Stimulated activated CD4-positive, alpha-beta T cell treated with anti-CD3 and anti-CD28 coated beads, TNF-alpha, amount 100 ng/mL, for 48 hours (primary cell): Measurements from ENCODE around the gene GNPNAT1.
A peak's percentile ranks its signal among the peaks of the same experiment; 100 is the strongest.
"Not testable (repeated sequence)": the region's sequence is repeated elsewhere in the genome, so short reads cannot be mapped to it uniquely, and the experiment has no call there.

Experiments
- DNase-seq, 3 donors: peaks; one replicate each; pipeline ENCODE4 v3.0.0-alpha.2; 2020; ENCODE audit warnings: low read depth in 3 of 3

GNPNAT1 gene

GRCh38 chr14:52790011-52790755 lies 1.2 kb downstream of the GNPNAT1 start:
- DNase-seq, result no peak

DNA sequence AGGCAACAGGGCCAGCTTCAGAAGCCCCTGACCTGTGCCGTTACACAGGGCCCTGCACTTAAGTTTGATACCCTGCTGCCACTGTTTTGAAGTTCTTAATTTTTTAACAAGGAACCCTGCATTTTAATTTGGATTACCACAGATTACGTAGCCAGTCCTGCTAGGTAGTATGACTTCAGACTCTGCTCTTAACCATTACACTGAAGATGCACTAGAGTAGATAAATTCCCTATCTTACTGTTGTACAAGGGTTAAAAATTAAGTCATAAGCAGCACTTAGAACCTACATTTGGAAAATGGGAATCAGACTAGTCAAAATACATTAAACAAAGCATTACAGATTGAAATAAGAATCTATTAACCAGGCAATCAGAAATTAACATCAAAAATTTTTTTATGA lies 2.3 kb downstream of the GNPNAT1 start:
- no peak for DNase-seq

DNA sequence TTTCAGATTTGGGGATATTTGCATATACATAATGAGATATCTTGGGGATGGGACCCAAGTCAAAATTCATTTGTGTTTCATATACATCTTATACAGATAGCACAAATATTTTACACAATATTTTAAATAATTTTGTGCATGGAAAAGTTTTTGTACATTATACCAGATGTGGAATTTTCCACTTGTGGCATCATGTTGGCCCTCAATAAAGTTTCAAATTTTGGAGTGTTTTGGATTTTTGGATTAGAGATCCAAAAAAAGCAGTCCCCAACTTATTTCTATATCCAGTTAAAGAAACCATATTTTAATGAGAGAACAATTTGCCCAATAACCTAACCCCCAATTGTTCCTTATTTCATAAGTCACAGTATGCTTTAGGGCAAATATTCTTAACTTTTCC lies 4.5 kb downstream of the GNPNAT1 start:
- no peak for DNase-seq

GRCh38 chr14:52783206-52783605 lies 8.2 kb downstream of the GNPNAT1 start:
- no peak for DNase-seq

GRCh38 chr14:52781629-52782028 lies 9.8 kb downstream of the GNPNAT1 start:
- DNase-seq, result no peak

- no peak for DNase-seq
These were observed 10.5 kb downstream of the GNPNAT1 start for GRCh38 chr14:52780893-52781292.

- no peak for DNase-seq
These were observed 12.7 kb downstream of the GNPNAT1 start for GRCh38 chr14:52778702-52779101.

- no peak for DNase-seq
These were observed 14.6 kb downstream of the GNPNAT1 start for GRCh38 chr14:52776816-52777215.

- no peak for DNase-seq
These were observed 21.5 kb downstream of the GNPNAT1 start for GRCh38 chr14:52769887-52770286.

DNA sequence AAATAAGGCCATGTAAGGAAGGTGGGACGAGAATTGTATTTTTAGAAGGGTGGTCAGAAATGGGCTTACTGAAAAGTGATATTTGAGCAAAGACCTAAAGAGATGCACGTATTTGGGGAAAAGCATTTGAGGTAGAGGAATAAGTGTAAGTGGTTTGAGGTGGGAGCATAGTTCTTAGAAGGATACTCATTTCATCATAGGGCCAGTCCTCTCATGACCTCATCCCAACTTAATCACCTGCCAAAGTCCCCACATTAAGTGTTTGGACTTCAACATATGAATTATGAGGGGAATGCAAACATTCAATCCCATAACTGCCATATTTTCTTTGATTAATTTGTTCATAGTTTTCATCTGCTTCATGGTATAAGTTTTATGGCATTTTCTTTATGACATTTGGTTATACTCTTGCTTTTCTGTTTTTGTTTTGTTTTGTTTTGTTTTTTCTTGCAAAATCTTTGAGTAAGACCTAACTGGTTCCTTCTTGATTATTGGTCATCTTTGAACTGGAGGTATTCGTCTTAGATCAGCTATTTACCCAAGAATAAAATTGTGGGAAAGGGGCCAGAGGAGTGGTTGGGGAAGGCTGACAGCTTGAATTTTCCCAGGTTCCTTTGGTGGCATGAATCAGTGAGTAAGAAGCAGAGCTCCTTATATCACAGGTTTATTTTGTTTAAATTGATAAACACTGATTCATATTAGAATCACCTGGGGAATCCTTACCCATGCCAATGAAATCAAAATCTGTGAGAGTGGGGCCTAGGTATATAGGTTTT lies 24.2 kb downstream of the GNPNAT1 start:
- DNase-seq, result no peak

GRCh38 chr14:52762923-52763322 lies 28.5 kb downstream of the GNPNAT1 start:
- not testable (repeated sequence) for DNase-seq

- DNase-seq, result no peak
These were observed 32.3 kb downstream of the GNPNAT1 start for GRCh38 chr14:52759145-52759544.

DNA sequence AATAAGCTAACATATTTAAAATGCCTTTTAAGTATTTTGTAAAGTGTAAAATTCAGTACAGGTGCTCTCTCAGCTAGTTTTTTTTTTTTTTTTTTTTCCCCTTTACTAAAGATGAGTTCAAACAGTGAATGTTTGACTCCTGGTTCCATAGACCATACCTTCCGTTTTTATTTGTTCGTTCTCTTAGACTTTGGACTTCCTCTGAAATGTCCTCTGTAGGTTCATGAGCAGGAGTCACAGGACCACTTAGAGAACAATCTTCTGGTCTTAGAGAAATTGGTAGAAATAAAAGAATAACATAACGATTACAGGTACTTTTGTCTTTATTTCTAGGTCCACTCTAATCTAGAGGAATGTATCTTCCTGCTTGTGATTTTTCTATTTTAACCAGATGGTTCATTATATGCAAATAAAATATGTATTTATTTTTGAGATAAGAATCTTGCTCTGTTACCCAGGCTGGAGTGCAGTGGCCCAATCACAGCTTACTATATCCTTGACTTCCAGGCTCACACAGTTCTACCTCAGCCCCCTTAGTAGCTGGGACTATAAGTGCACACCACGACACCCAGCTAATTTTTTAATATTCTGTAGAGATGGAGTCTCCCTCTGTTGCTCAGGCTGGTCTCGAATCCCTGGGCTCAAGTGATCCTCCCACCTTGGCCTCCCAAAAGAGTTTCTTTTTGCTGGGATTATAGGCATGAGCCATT lies 35.6 kb downstream of the GNPNAT1 start:
- no peak for DNase-seq

DNA sequence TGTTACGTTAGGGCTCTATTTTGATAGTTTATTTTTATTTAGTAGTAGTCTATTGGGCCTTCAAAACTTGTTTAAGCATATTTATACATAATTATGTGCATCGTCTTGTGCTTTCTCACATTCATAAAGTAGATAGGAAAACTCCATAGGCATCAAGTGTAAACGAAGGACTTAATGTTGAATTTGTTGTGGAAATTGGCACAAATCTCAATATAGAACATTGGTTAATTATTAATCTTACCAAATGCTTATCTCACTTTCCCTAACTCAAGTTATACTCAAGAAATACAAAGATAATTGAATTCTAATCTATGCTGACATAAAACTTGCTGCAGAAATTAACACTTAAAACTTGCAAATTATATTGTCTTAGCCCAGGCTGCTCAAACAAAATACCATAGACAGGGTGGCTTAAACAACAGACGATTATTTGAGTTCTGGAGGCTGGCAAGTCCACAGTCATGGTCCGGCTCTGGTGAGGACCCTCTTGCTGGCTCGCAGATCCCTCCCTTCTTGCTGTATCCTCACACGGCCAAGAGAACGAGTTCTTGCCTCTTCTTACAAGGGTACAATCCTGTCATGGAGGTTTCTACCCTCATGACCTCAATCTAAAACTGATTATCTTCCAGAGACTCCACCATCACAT lies 42.6 kb downstream of the GNPNAT1 start:
- DNase-seq, result no peak

GRCh38 chr14:52741865-52742264 lies 49.5 kb downstream of the GNPNAT1 start:
- no peak for DNase-seq

DNA sequence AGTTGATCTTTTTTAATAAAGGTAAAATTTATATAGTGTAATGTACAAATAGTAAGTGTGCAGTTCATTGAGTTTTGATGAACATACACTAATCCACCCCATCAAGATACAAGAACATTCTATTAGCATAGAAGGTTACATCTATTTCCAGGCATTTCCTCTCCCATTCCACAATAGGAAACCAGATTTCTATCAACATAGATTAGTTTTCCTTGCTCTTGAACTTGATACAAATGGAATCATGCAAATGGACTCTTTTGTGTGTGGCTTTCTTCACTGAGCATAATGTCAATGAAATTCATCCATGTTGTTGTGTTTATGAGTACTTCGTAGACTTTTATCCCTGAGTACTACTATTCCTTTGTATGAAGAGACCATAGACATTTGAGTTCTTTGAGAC lies 50.7 kb downstream of the GNPNAT1 start:
- DNase-seq, result no peak

DNA sequence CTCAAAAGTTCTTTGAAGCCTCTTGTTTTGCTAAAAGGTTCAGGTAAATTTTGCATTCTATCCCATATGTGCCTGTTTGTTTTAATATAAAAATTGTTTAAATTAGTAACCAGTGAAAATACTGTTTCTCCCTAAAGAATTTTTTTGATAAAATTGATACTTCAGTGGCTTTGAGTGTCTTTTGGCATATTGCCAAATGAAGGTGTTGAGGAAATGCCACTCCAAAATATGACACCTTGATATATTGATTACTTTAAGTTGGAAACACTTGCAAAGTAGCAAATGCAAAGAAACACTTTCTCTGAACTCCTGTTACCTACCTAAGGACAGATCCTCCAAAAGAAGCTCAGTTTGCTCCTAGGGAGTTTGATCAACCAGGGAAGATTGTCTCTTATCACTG lies 53.0 kb downstream of the GNPNAT1 start:
- DNase-seq, result no peak

DNA sequence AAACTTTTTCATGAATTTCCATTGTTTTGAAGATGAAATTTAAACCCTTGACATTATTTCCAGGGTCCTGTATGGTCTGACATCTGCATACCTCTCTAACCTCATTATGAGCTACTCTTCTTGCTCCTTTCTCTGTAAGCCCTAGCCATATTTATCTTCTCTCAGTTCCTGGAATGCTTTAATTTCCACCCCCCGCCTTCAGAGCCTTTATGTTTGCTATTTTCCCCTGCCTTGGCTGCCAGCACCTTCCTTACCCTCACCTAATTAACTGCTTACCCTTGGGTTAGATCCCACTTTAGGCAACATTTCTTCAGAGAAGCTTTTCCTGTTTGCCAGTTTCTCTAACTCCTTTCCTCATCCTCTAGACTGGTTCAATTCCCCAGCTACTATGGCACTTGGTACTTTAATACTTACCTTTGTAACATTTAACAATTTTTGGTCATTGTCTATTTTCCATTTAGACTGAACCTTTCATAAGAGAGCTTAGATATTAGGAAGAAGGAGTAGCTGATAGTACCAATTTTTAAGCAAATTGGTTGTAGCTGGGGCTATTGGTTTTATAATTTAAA lies 55.4 kb downstream of the GNPNAT1 start:
- DNase-seq, result no peak

DNA sequence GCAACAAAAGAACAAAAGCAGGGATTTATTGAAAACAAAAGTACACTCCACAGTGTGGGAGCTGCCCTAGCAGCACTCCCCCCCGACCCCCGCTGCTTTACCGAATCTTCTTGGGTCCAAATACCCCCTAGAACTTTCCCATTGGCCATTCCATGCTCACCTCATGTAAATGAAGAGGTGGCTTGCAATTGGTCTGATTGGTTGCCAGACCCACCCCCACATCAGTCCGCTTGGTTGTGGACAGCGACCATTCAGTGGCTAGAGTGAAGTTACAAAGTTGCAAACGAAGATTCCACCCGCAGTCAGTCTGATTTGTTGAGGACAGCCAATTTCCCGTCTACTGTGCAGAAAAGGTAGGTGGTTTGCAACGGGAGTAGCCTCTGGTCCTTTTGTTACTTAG lies 57.6 kb downstream of the GNPNAT1 start:
- no peak for DNase-seq

DNA sequence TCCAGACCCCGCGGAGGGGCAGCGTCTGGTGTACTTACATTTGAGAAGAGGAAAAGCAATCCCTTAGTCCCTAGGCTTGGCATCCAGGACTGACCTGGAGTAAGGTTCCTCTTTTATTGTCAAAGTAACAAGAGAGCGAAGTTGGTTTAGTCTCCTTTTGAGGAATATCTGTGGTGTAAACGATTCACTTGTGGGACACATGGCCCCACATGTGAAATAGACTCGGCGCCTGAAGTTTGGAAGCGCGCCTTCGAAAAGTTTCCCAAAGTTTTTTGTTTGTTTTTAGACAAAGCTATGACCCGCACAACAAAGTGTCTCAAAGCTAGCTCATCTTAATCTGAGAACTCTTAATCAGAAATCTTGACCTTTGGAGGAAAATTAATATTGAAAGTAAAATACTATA lies 60.7 kb downstream of the GNPNAT1 start:
- no peak for DNase-seq

GRCh38 chr14:52729925-52730708 lies 61.3 kb downstream of the GNPNAT1 start, which contains the start of gene STYX:
Gene STYX, plus strand, starts transcription at chr14:52730166. Its CDS starts 309 bp downstream, at chr14:52730475.
- DNase-seq, result peak; percentile 96 to 99 (median 97)
